Activated CD4-positive, alpha-beta T cell treated with anti-CD3 and anti-CD28 coated beads for 36 hours (primary cell): Measurements from ENCODE around the gene CD300E. TPM values are rescaled to one million over a fixed set of nuclear protein-coding genes. Genes with fewer than 3 reads are reported as not detected.

Source experiments
- ATAC-seq: fragments of 200-7000 bp; cut with Tn5 transposase; one replicate; pipeline ENCODE4 v1.10.0; 2021; ENCODE audit warnings: mild to moderate bottlenecking, moderate library complexity
- CTCF ChIA-PET: fragments of 350-600 bp; sonication (Branson Sonifier 250); formaldehyde crosslinking; loops from one replicate; lab custom pipeline; 2021; ENCODE audit warnings: antibody characterized with exemption; lab: Charles Lee
- POLR2A ChIA-PET: fragments of 350-600 bp; sonication (Branson Sonifier 250); formaldehyde crosslinking; loops from one replicate; lab custom pipeline; 2021; ENCODE audit warnings: antibody characterized with exemption, inconsistent platforms; lab: Charles Lee
- DNase-seq: peaks from one replicate; pipeline ENCODE4 v3.0.0-alpha.2; 2020
- H3K27ac Mint-ChIP-seq: one replicate; pipeline ENCODE4 v1.8.0; 2021; ENCODE audit warnings: mixed read lengths
- H3K27me3 Mint-ChIP-seq: one replicate; pipeline ENCODE4 v1.8.0; 2021; ENCODE audit warnings: mixed read lengths
- H3K36me3 Mint-ChIP-seq: one replicate; pipeline ENCODE4 v1.8.0; 2021; ENCODE audit warnings: low read depth, mixed read lengths
- H3K4me1 Mint-ChIP-seq: one replicate; pipeline ENCODE4 v1.8.0; 2021; ENCODE audit warnings: mixed read lengths
- H3K4me3 Mint-ChIP-seq: one replicate; pipeline ENCODE4 v1.8.0; 2021; ENCODE audit warnings: mild to moderate bottlenecking, moderate library complexity, mixed read lengths
- H3K9me3 Mint-ChIP-seq: one replicate; pipeline ENCODE4 v1.8.0; 2021; ENCODE audit warnings: low read depth, mixed read lengths
- intact Hi-C, 2 experiments: fragments of 100-400 bp; cut with DNase I in 1 of 2; cut with micrococcal nuclease in 1 of 2; formaldehyde crosslinking; loops; one replicate each; pipeline versions ENCODE4 v1.14.2 to v1.15.1; 2022 to 2024; cut with DNase I, micrococcal nuclease
- total RNA-seq, 2 experiments: library from RNA; stranded (reverse); gene quantifications; one replicate each; pipeline ENCODE4 v1.2.3, GENCODE V29; 2021

CD300E gene
- total RNA-seq, 2 experiments from 2014 or later: not detected

GRCh38 chr17:74598346-74599022 lies 25.1 kb downstream of the CD300E start:
- ChIA-PET POLR2A (no interaction called here), CTCF (interaction anchor here (1.0 kb wide), 1 partner anchor 140 kb away, joined by 3 read pairs; no protein-coding TSS in a partner anchor)
- Mint-ChIP-seq H3K4me3 (no peak overlapping the region), H3K27me3 (peaks cover 2% of the 10 kb centered on the region), H3K27ac (no peak overlapping the region), H3K4me1 (peaks cover 30% of the 10 kb centered on the region), H3K36me3 (no peaks in the 10 kb centered on the region), H3K9me3 (no peaks in the 10 kb centered on the region)
- peak; percentile 27 for ATAC-seq
- DNase-seq: no peak
- intact Hi-C loops: no loop called here

- intact Hi-C loops: no loop called here
- Mint-ChIP-seq H3K9me3 (no peaks in the 10 kb centered on the region), H3K27me3 (peaks cover 4% of the 10 kb centered on the region), H3K27ac (no peak overlapping the region), H3K4me1 (peaks cover 31% of the 10 kb centered on the region), H3K4me3 (no peak overlapping the region), H3K36me3 (no peaks in the 10 kb centered on the region)
- POLR2A ChIA-PET: no interaction called here
- CTCF ChIA-PET: interaction anchor here (0.9 to 1.0 kb wide), 3 partner anchors 8 to 141 kb away, joined by 3 read pairs; no protein-coding TSS in a partner anchor
- peak; percentile 26 for ATAC-seq
- DNase-seq: no peak
Observed at GRCh38 chr17:74597069-74597790, 26.3 kb downstream of the CD300E start.

DNA sequence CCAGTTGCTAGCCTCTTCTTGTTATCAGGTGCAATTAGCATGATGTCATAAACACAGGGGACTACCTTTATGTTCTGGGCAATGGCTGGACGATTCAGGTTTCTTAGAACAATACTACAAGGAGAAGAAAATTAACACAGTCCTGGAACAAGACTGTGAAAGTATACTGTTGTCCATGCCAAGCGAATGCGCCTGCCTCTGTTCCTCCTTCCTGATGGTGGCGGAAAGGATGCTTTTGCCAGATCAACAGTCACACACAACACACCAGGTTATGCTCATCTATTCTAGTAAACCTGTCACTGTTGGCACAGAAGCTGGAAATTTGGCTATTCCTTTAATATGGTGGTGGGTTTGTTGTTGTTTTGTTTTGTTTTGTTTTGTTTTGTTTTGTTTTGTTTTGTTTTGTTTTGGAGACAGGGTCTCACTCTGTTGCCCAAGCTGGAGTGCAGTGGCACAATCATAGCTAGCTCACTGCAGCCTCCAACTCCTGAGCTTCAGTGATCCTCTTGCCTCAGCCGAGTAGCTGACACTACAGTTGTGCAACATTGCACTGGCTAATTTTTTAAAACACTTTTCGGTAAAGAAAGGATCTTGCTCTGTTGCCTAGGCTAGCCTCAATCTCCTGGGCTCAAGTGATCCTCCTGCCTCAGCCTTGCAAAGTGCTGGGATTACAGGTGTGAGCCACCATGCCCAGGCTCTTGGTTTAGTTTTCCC lies 28.3 kb downstream of the CD300E start:
- ChIA-PET POLR2A (no interaction called here), CTCF (interaction anchor here (1.1 kb wide), 1 partner anchor 69 kb away, joined by 3 read pairs; no protein-coding TSS in a partner anchor)
- Mint-ChIP-seq H3K4me3 (no peak overlapping the region), H3K27ac (no peak overlapping the region), H3K4me1 (peaks cover 36% of the 10 kb centered on the region), H3K27me3 (peaks cover 4% of the 10 kb centered on the region), H3K36me3 (no peaks in the 10 kb centered on the region), H3K9me3 (no peaks in the 10 kb centered on the region)
- ATAC-seq: no peak
- no peak for DNase-seq
- intact Hi-C loops: no loop called here

DNA sequence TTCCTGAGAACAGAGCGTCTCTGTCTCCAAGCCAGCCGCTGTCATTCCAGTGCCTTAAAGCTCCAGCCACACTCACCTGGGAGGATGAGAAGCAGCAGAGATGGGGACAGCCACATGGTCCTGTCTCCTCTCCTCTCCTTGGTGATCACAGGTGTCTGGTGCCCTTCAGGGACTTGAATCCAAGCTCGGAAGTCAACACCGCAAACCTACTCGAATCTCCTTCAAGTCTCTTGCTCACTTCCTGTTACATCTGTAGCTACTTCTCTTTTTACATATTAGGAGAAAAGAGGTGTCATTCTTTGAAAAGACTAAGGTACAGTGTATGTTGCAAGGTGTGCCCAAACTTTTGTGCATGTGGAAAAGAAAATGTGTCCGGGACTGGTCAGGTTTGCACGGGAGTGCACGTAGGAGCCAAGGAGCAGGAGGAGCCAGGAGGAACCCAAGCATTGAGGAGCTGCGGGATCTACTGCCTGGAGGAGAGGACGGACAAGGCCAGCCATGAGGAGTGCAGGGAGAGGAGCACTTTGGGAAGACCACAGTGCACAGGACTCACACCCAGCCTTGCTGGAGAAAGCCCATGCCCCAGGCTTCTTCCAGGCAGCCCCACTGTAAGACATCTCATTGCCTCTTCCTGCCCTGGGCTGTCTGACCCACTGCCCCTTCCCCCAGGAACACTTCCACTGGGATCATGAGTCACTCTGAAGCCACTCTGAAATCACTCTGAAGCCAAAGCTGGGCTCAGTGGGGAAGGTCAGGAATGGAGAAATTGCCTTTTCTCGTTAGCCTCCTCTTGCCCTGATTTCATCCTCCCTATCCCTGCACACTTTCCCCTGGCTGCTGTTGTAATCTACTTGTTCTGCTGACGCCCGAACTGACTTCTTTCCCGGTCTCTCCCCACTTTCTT lies 31.2 kb downstream of the CD300E start, which contains the start of gene CD300LD:
TSS of gene CD300LD (minus strand) at position 197 of the 904 bp plus-strand sequence. CDS start at position 116, 81 bp downstream.
- Mint-ChIP-seq H3K9me3 (no peaks in the 10 kb centered on the region), H3K36me3 (no peaks in the 10 kb centered on the region), H3K4me1 (peaks cover 19% of the 10 kb centered on the region), H3K27ac (peak within 1 kb of the TSS; percentile 3), H3K4me3 (peak within 1 kb of the TSS; percentile 24), H3K27me3 (peaks cover 2% of the 10 kb centered on the region)
- ChIA-PET CTCF (interaction anchor here (0.6 to 2.8 kb wide), 7 partner anchors 11 to 224 kb away, joined by 3 to 8 read pairs (median 3); partner anchors contain the start of gene GPR142), POLR2A (interaction anchor here (0.6 kb wide), 2 partner anchors 9 to 158 kb away, joined by 3 read pairs; no protein-coding TSS in a partner anchor)
- ATAC-seq (peak; percentile 87), DNase-seq (peak; percentile 38)
- intact Hi-C loops: no loop called here

GRCh38 chr17:74591503-74591902 lies 32.0 kb downstream of the CD300E start:
- H3K4me3 Mint-ChIP-seq: no peak overlapping the region
- peaks cover 2% of the 10 kb centered on the region for H3K27me3 Mint-ChIP-seq
- ChIA-PET POLR2A (interaction anchor here (0.6 kb wide), 1 partner anchor 10 kb away, joined by 3 read pairs; no protein-coding TSS in a partner anchor), CTCF (interaction anchor here (0.6 to 2.8 kb wide), 7 partner anchors 10 to 224 kb away, joined by 3 to 8 read pairs (median 3); partner anchors contain the start of gene GPR142)
- H3K27ac Mint-ChIP-seq: no peak overlapping the region
- no peaks in the 10 kb centered on the region for H3K36me3 Mint-ChIP-seq
- intact Hi-C loops: no loop called here
- peaks cover 17% of the 10 kb centered on the region for H3K4me1 Mint-ChIP-seq
- H3K9me3 Mint-ChIP-seq: no peaks in the 10 kb centered on the region
- no peak for ATAC-seq
- DNase-seq: no peak

- Mint-ChIP-seq H3K27ac (no peak overlapping the region), H3K4me1 (no peaks in the 10 kb centered on the region), H3K4me3 (no peak overlapping the region), H3K36me3 (no peaks in the 10 kb centered on the region), H3K27me3 (no peaks in the 10 kb centered on the region), H3K9me3 (peaks cover 5% of the 10 kb centered on the region)
- intact Hi-C loops: no loop called here
- ATAC-seq (no peak), DNase-seq (no peak)
- POLR2A ChIA-PET: no interaction called here
- CTCF ChIA-PET: no interaction called here
Observed at GRCh38 chr17:74585711-74586110, 37.8 kb downstream of the CD300E start.

DNA sequence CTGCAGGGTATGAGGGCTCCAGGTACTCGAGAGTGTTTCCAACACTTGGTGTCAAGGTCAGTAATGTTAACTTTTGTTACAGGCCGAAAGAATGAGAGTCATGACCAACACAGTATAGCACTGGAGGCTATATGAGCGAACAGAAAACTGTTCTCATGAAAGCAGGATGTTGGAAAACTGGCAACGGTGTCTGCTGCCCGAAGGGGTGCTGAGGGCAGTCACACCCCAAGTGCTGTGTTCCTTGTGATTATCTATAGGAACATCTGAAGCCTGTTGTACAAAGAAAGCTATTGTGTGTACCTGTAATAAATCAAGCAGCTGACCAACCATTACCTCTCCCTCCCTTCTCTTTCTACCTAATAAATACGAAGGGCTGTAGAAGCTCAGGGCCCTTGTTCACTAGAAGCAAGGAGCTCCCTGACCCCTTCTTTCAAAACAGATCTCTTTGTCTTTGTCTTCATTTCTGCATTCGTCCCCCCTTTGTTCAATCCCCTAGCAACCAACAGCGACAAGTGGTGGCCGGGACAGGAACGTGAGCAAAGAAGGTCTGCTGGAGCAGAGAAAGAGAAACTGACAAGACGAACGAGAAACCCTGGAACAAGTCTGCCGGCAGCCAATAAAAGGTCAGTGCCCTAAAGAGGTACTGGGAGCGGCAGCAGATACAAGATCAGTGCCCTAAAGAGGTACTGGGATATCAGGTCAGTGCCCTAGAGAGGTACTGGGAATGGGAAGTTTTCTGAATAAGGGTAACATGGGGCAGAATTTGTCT lies 39.1 kb downstream of the CD300E start:
- POLR2A ChIA-PET: no interaction called here
- no peak for ATAC-seq
- CTCF ChIA-PET: interaction anchor here (0.6 to 1.3 kb wide), 2 partner anchors 19 to 72 kb away, joined by 3 read pairs; no protein-coding TSS in a partner anchor

DNA sequence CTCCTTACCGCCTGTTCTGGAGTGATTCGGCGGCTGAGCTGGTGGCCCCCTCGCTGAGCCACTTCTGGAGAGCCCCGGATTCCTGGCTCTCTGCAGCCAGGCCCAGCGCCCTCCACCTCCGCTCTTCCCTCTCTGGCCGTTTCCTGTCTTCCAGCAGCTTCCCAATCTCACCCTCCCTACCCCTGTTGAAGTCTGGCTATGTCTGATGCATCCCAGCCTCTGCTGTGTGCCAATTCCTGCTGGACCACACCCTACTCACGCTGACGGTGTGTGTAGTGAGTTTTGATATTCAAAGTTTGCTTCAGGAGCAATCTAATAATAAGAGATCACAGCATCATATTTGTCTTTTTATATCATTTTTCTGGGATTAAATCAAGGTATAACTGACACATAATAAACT lies 40.9 kb downstream of the CD300E start:
- intact Hi-C loops: no loop called here
- Mint-ChIP-seq H3K4me3 (no peak overlapping the region), H3K4me1 (peaks cover 15% of the 10 kb centered on the region), H3K27me3 (no peaks in the 10 kb centered on the region), H3K9me3 (peaks cover 5% of the 10 kb centered on the region), H3K36me3 (peaks cover 2% of the 10 kb centered on the region), H3K27ac (no peak overlapping the region)
- ATAC-seq (no peak), DNase-seq (no peak)
- ChIA-PET CTCF (no interaction called here), POLR2A (no interaction called here)

More for the DNA sequence above, 39.1 kb downstream of the CD300E start:
- DNase-seq: no peak
- H3K4me3 Mint-ChIP-seq: no peak overlapping the region
- H3K36me3 Mint-ChIP-seq: no peaks in the 10 kb centered on the region
- H3K9me3 Mint-ChIP-seq: peaks cover 5% of the 10 kb centered on the region
- no peak overlapping the region for H3K27ac Mint-ChIP-seq
- peaks cover 10% of the 10 kb centered on the region for H3K4me1 Mint-ChIP-seq
- no peaks in the 10 kb centered on the region for H3K27me3 Mint-ChIP-seq
- intact Hi-C loops: no loop called here

DNA sequence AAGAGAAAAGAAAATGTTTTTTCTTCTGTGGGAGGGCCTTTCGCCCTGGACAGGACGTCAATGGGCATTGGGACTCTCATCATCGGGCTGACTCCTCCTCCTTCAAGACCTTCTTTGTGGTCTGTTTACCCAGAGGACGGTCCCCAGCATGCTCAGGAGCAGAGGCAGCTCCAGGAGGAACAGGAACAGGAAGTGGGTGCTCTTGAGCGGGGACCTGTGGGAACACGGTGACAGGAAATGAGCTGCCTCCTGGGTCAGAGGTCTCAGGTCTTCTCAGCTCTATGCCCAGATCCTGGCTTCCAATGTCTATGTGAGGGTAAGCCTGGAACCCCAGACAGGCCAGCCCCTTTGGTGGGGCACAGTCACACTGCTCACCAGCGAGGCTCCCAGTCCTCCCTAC lies 43.6 kb downstream of the CD300E start:
- DNase-seq (no peak), ATAC-seq (peak; percentile 30)
- H3K4me3 Mint-ChIP-seq: no peak overlapping the region
- H3K9me3 Mint-ChIP-seq: peaks cover 5% of the 10 kb centered on the region
- peaks cover 15% of the 10 kb centered on the region for H3K4me1 Mint-ChIP-seq
- peaks cover 2% of the 10 kb centered on the region for H3K36me3 Mint-ChIP-seq
- H3K27me3 Mint-ChIP-seq: peaks cover 3% of the 10 kb centered on the region
- H3K27ac Mint-ChIP-seq: no peak overlapping the region
- intact Hi-C loops: no loop called here
- ChIA-PET POLR2A (no interaction called here), CTCF (interaction anchor here (1.5 to 1.7 kb wide), 2 partner anchors 12 to 14 kb away, joined by 3 to 8 read pairs; partner anchors contain the start of gene CD300LD)

- Mint-ChIP-seq H3K4me1 (peaks cover 15% of the 10 kb centered on the region), H3K4me3 (no peak overlapping the region), H3K27ac (no peak overlapping the region), H3K27me3 (peaks cover 3% of the 10 kb centered on the region), H3K36me3 (peaks cover 2% of the 10 kb centered on the region), H3K9me3 (no peaks in the 10 kb centered on the region)
- ATAC-seq: no peak
- DNase-seq: no peak
- intact Hi-C loops: no loop called here
- ChIA-PET POLR2A (no interaction called here), CTCF (interaction anchor here (1.5 to 1.7 kb wide), 2 partner anchors 13 kb away, joined by 3 to 8 read pairs; partner anchors contain the start of gene CD300LD)
Observed at GRCh38 chr17:74578979-74579378, 44.6 kb downstream of the CD300E start.
